ENCODE measurements around the gene GRB14.
A peak's percentile ranks its signal among the peaks of the same experiment; 100 is the strongest.

Gene GRB14

GRCh38 chr2:164600763-164601162 lies 20.5 kb downstream of the GRB14 start:
- TF ChIP-seq CTCF (IDR thresholded peaks at IDR 0.05; ENCODE audit: control extremely low read depth, extremely low read depth, low read depth, missing control alignments), result no peak
- no peak for DNase-seq (ENCODE audit: extremely low spot score)
- CTCF ChIA-PET, result interaction anchor here (1.1 to 2.0 kb wide), 2 partner anchors 39 to 41 kb away, joined by 4 to 8 read pairs; no protein-coding TSS in a partner anchor
- POLR2A ChIA-PET, result no interaction called here

GRCh38 chr2:164599954-164600589 lies 21.2 kb downstream of the GRB14 start:
- TF ChIP-seq CTCF (IDR thresholded peaks at IDR 0.05; ENCODE audit: control extremely low read depth, extremely low read depth, low read depth, missing control alignments), result peak; percentile 64
- ChIA-PET CTCF (interaction anchor here (1.0 to 2.0 kb wide), 3 partner anchors 38 to 1431 kb away, joined by 3 to 8 read pairs (median 4); no protein-coding TSS in a partner anchor), POLR2A (no interaction called here)
- peak; percentile 23 for DNase-seq (ENCODE audit: extremely low spot score)

- CTCF ChIA-PET, result interaction anchor here (1.1 kb wide), 1 partner anchor 9 kb away, joined by 4 read pairs; no protein-coding TSS in a partner anchor
- no peak for DNase-seq (ENCODE audit: extremely low spot score)
- POLR2A ChIA-PET, result no interaction called here
- no peak for TF ChIP-seq CTCF (IDR thresholded peaks at IDR 0.05; ENCODE audit: control extremely low read depth, extremely low read depth, low read depth, missing control alignments)
These were observed 23.3 kb downstream of the GRB14 start for GRCh38 chr2:164597983-164598382.

- DNase-seq (ENCODE audit: extremely low spot score), result no peak
- ChIA-PET CTCF (interaction anchor here (0.7 kb wide), 1 partner anchor 35 kb away, joined by 3 read pairs; no protein-coding TSS in a partner anchor), POLR2A (no interaction called here)
- TF ChIP-seq CTCF (IDR thresholded peaks at IDR 0.05; ENCODE audit: control extremely low read depth, extremely low read depth, low read depth, missing control alignments), result no peak
These were observed 26.3 kb downstream of the GRB14 start for GRCh38 chr2:164595031-164595430.

- no peak for DNase-seq (ENCODE audit: extremely low spot score)
- no peak for TF ChIP-seq CTCF (IDR thresholded peaks at IDR 0.05; ENCODE audit: control extremely low read depth, extremely low read depth, low read depth, missing control alignments)
- CTCF ChIA-PET, result no interaction called here
- POLR2A ChIA-PET, result no interaction called here
These were observed 27.3 kb downstream of the GRB14 start for GRCh38 chr2:164593959-164594358.

- POLR2A ChIA-PET, result no interaction called here
These were observed 27.7 kb downstream of the GRB14 start for GRCh38 chr2:164593541-164593940.

More at GRCh38 chr2:164593541-164593940, 27.7 kb downstream of the GRB14 start:
- CTCF ChIA-PET, result no interaction called here
- DNase-seq (ENCODE audit: extremely low spot score), result no peak
- TF ChIP-seq CTCF (IDR thresholded peaks at IDR 0.05; ENCODE audit: control extremely low read depth, extremely low read depth, low read depth, missing control alignments), result no peak
